ENCODE results near the gene ITGB5.

Gene ITGB5

DNA sequence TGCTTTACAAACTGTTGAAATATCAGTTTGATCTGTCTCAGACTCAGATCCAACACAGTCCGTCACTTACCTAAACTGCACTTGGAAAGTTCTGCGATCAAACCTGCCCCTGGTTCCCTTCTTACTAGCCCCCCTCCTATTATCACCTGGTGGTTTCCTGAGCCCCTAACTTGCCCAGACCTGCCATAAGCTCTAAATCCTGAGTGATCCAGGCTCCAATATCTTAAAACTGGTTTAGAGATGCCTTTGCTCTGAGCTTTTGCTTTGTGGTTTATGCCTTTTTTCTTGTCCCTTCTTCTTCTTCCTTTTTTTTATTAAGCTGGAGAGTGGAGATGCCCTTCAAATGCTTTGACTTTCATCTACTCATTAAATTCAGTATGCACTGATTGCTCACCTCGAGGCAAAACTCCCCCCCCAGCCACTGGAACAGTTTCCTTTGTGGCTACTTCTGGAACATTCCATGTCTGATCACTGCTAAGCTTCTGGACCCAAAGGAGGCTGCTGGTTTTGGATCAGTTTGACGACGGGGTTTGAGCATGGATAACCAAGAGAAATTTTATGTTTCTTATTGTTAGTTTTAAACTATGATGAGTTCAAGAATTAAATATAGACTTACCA lies 3.5 kb upstream of the ITGB5 start:
- TF ChIP-seq, protein P1, sequence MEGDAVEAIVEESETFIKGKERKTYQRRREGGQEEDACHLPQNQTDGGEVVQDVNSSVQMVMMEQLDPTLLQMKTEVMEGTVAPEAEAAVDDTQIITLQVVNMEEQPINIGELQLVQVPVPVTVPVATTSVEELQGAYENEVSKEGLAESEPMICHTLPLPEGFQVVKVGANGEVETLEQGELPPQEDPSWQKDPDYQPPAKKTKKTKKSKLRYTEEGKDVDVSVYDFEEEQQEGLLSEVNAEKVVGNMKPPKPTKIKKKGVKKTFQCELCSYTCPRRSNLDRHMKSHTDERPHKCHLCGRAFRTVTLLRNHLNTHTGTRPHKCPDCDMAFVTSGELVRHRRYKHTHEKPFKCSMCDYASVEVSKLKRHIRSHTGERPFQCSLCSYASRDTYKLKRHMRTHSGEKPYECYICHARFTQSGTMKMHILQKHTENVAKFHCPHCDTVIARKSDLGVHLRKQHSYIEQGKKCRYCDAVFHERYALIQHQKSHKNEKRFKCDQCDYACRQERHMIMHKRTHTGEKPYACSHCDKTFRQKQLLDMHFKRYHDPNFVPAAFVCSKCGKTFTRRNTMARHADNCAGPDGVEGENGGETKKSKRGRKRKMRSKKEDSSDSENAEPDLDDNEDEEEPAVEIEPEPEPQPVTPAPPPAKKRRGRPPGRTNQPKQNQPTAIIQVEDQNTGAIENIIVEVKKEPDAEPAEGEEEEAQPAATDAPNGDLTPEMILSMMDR (IDR thresholded peaks at IDR 0.05), result no peak

DNA sequence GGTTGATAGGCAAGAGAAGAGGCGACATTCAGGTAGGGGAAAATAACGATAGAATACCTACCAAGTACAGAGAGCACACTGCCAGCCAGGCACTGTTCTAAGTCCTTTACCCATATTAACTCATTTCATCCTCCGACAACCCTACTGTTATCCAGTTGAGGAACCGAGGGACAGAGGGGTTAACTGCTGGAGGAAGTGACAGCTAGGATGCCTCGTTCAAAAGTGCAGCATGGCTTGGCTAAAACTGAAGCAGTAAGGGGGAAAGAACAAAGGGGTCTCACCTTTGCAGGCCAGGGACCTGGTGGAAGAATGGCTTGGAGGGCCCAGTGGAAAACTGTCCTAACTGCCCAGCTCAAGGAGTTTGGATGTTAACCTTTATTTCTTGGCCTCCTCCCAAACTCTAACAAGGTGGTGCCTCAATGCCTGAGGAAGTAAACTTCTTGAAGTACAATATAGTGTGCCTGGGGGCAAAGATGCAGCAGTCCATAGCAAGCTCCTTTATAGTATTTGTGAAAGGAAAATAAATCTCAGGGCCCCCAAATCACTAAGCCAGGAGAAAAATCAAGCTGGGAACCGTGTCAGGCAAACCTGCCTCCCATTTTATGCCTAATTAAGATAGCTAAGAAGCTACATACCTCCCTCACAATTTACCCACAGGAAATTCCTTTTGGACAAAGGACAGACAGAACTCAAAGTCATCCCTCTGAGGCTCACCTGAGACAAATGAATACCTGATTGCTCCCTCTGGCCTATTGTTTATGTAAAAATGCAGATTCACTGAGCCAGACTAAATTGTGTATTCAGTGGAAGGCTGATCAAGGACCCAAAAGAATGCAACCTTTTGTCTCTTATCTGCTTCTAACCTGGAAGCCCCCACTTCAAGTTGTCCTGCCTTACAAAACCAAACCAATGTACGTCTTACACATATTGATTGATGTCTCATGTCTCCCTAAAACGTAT lies 1.6 kb upstream of the ITGB5 start:
- TF ChIP-seq, protein P1 (IDR thresholded peaks at IDR 0.05), result no peak

DNA sequence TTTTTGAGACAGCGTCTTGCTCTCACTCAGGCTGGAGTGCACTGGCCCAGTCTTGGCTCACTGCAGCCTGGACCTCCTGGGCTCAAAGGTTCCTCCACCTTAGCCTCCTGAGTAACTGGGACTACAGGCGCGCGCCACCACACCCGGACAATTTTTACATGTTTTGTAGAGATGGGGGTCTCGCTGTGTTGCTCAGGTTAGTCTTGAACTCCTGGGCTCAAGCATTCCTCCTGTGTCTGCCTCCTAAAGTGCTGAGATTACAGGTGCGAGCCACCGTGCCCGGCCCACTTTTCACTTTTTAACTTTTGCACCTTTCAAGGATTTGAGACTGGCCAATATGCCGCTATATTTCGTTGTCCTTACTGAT lies 750 bp upstream of the ITGB5 start:
- TF ChIP-seq, protein P1 (IDR thresholded peaks at IDR 0.05), result no peak

DNA sequence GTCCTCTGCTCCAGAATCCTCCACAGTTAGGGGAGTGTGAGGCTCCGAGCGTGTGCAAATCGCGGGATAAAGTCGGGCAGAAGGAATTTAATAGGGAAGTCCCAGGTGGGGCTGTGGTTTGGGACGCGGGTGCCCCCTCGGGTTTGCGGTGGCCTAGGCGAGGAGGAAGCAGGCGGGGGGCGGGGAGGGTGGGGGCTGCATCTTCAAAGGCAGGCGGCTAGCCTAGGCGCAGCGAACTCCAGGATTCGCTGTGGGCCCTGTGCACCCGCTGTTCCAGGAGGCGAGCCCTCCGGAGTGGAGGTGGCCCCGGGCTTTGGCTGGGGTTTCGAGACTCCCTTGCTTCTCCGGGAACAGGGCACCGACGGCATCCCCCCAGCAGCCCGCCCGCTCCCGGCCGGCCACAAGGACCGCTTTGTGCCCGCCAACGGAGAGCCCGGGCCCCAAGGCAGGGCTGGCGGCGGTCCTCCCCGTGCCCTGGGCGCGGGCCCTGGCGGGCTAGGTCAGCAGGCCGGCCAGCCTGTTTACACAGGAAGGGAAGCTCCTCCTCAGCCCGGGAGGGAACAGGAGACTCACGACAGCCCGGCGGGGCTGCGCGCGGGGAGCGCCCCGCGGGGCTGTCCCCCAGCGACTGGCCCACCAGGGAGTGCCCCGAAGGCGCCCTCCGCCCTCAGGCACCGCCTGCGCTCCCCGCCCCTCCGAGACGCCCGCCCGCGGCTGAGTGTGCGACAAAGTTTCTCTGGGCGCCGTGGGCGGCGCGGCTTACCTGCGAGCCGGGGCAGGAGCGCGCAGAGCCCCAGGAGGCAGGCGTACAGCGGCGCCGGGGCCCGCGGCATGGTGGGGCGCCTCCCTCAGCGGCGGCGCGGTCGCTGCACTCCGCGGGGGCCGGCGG lies 753 bp downstream of the ITGB5 start:
- TF ChIP-seq, protein P1 (IDR thresholded peaks at IDR 0.05), result no peak

DNA sequence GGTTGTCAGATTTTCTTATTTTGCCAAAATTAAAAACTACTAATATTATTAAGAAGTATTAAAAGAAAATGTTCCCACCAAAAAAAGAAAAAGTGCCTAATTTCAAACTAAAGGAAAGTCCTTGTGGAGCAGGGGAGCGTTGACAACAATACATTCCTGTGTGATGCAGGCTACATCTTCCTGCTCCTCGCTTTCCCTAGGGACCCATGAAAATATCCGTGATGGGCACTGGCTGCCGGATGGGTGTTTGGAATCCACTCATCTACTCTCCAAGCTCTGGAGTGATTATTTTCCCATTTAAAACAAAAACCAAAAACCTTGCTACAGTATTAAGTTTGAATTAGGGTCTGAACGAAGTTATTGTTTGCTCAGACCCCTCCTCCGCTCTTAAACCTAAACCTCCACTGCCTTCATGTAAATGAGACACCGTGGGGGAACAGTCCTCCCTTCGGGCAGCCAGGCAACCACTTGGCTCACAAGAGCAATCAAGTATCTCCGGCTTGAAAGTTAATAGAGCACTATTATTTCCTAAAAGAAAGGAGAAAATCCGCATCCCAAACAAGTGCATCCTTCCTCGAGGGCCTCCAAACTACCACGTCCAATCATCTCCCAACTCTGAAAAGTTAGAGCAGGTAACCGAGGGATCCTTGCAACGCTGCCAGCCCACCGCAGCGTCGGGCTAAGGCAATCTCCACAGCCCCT lies 1.5 kb downstream of the ITGB5 start:
- TF ChIP-seq, protein P1 (IDR thresholded peaks at IDR 0.05), result no peak

DNA sequence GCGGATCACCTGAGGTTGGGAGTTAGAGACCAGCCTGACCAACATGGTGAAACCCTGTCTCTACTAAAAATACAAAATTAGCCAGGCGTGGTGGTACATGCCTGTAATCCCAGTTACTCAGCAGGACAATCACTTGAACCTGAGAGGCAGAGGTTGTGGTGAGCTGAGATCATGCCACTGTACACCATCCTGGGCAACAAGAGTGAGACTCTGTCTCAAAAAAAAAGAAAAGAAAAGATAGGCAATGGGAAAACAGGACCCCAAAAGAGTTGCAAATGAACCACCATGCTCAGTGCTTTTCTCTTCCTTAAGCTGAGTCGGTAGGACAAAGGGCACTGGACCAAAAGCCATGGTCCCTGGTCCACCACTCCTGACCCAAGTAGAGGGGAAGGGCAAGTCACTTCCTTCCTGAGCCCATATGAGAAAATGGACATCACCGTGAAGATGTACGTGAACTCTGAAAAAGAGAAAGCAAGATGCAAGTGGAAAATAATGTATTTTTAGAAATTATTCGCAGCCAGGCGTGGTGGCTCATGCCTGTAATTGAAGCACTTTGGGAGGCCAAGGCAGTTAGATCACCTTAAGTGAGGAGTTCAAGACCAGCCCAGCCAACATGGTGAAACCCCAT lies 2.6 kb downstream of the ITGB5 start:
- TF ChIP-seq, protein P1 (IDR thresholded peaks at IDR 0.05), result no peak

All from LNCAP (cell line).